VCaP (cell line): Measurements from ENCODE around the gene CA5B.
"Not testable (repeated sequence)": the region's sequence is repeated elsewhere in the genome, so short reads cannot be mapped to it uniquely, and the experiment has no call there.

Experiments
- H3K27ac ChIP-seq: fragments of 450-650 bp; 2 replicates; pipeline ENCODE4 v1.5.1; 2017
- TF ChIP-seq, protein P1 (sequence below): fragments of 450-650 bp; conservative IDR thresholded peaks from 2 replicates; pipeline ENCODE4 v1.5.1; 2017; ENCODE audit warnings: mild to moderate bottlenecking, moderate library complexity

The CA5B gene

DNA sequence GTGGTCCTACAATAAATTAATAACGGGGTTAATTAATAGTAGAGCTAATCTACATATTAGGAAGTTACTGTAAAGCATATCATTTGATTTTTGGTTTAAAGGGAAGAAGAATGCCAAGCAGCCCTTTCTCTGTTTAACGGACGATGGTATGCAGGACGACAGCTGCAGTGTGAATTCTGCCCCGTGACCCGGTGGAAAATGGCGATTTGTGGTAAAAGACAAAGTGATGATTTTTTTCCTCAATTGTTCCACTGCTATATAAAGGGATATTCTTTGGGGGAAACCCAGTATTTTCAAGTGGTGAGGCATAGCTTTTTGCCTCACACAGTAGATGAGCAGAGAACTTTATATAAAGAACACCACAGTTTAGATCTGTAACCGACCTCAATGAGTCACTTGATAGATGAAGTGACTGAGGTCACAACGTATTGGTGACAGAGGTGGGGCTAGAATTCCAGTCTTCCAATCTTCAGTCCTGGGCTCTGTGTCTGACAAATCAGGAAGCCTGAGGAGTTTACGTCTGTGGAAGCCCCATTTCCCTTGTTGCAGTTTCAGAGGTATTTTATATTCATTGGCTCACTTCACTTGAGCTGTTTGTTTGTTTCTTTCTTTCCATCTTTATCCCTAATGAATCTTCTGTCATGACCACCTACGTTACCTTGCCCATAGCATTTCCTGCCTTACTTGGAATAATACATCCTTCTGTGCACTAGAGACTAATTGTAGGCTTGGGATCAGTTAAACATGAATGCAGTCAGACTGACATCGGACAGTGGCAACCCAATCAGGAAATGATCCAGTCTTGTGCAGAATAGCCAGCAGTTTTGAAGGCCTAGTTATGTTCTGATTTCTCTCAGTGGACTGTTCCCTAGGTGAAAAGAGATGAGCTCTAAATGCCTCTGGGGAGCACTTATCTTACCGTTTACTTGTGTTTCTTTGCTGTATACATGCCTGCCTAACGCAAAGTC lies 82.3 kb downstream of the CA5B start:
- no peak overlapping the region for H3K27ac ChIP-seq
- TF ChIP-seq, protein P1, sequence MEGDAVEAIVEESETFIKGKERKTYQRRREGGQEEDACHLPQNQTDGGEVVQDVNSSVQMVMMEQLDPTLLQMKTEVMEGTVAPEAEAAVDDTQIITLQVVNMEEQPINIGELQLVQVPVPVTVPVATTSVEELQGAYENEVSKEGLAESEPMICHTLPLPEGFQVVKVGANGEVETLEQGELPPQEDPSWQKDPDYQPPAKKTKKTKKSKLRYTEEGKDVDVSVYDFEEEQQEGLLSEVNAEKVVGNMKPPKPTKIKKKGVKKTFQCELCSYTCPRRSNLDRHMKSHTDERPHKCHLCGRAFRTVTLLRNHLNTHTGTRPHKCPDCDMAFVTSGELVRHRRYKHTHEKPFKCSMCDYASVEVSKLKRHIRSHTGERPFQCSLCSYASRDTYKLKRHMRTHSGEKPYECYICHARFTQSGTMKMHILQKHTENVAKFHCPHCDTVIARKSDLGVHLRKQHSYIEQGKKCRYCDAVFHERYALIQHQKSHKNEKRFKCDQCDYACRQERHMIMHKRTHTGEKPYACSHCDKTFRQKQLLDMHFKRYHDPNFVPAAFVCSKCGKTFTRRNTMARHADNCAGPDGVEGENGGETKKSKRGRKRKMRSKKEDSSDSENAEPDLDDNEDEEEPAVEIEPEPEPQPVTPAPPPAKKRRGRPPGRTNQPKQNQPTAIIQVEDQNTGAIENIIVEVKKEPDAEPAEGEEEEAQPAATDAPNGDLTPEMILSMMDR: no peak

DNA sequence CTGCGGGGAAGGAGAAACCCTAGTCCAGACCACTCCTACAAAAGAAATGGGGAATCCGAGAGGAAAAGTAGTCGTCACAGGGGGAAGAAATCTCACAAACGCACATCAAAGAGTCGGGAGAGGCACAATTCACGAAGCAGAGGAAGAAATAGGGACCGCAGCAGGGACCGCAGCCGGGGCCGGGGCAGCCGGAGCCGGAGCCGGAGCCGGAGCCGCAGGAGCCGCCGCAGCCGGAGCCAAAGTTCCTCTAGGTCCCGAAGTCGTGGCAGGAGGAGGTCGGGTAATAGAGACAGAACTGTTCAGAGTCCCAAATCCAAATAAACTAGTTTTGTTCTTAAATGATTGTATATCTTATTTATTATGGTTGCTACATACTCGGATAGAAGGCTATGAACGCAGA lies 84.9 kb downstream of the CA5B start:
- H3K27ac ChIP-seq: 0 out of 2 replicates have a peak overlapping the region, but pooled peaks have one; percentile 19
- TF ChIP-seq, protein P1: no peak

DNA sequence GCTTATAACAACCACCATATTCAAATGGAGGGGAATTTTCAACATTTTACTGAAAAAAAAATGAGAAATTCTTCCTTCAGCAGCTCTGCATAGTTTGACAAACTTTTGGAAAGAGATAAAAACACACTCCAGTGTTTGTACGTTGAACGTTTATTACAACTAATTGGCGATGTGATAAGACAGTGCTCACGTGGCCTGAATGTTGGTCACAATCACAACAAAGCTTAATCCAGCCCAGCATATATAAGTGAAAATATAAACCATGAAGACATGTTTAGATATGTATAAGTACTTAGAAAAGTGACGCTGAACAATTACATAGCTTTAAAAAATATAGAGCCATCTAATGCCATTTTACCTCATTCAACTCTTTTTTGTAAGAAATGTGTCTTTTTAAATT lies 87.9 kb downstream of the CA5B start:
- H3K27ac ChIP-seq: no peak overlapping the region
- TF ChIP-seq, protein P1: no peak

DNA sequence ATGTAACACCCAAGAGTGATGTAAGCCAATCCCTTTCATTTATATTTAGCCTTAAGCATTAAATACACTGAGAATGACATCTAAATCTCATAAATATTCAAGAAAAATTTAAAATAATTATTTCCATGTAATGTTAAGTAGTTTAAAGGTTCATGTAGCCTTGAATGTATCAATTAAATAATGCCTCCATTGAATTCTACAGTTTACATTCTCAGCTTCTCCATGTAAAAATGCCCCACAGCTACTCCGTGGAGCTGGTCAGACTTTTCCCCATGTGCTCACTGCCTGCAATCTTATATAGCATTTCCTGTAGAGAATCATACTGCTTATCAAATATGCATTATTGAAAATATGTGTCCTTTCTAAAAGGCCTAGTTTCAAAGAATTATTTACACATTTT lies 91.1 kb downstream of the CA5B start:
- TF ChIP-seq, protein P1: no peak
- H3K27ac ChIP-seq: no peak overlapping the region

DNA sequence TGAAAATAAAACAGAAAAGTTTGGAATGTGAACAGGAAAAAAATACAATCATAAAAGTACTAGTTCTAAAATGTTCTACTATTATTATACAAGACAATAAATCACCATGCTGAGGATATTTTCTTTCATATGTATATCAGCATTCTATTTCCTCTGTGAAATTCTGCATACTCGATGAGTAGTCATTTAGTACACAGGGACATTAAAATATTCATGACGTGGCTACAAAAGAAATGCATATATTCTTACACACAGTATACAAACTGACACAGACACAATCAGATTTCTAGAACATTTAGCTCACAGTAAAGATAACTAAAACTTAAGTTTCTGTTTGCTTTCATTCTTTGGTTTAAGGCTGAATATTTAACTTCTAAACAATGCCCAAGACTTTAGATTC lies 93.3 kb downstream of the CA5B start:
- not testable (repeated sequence) for H3K27ac ChIP-seq

DNA sequence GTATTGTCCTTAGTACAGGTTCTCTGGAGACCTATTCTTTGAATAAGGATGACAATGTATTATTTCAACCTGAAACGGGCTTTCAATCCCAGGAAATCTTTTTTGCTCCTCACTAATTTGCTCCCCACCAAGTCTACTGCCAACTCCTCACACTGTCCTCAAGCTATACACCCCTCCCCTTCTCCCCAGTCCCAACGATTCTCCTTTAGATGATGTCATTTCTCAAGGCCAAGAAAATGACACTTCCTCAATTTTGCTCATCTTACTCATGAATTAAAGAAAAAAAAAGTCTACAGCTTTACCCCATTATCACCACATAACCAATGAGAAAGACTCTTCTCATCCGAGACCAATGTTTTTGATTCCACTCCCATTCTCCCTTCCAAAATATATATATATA lies 96.0 kb downstream of the CA5B start:
- no peak overlapping the region for H3K27ac ChIP-seq

DNA sequence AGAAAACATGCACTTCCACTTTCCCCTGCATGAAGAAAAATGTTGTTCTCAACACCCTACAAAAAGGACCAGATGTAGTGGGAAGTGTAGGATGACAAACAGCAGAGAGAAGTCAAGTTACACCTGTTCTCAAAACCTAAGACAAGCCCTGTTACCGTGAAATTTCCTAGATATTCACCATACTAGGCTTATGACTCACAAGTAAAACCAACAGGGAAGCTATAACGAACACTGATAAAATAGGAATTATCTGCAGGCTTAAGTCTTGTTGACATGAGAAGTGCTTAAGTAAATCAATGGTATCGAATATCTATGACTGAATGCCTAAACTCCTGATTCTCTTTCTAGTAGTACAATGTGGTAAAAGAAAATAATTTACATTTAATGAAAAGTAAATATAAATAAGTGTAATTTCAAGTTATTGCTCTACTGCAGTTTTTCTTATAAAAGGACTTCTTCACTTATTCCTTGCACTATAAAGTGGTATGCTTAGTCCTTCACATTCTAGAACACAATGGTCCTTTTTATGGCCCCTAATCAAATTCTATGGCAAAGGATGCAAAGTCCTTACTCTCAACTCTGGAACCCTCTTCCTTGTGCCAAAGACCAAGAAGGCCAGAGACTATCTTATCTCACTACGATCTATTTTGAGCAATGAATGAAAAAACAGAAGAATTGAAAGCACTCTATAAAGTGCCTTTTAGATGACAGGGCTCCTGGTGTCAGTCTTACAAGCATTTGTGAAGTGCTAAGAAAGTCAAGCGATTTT lies 96.9 kb downstream of the CA5B start:
- TF ChIP-seq, protein P1: no peak
- H3K27ac ChIP-seq: no peak overlapping the region

More for the DNA sequence above, 96.0 kb downstream of the CA5B start:
- TF ChIP-seq, protein P1: no peak
